ENCODE measurements around the gene E2F6. TPM values are rescaled to one million over a fixed set of nuclear protein-coding genes. Genes with fewer than 3 reads are reported as not detected.

The E2F6 gene
- polyA plus RNA-seq, 1 donor: 20.4 TPM

Other genes with a start within 250 kb of the E2F6 start
- 51.6 TPM for gene ROCK2, start 121.5 kb downstream of the E2F6 start, polyA plus RNA-seq (ENCODE audit: insufficient read length)
- 10.2 TPM for gene GREB1, start 67.9 kb upstream of the E2F6 start, polyA plus RNA-seq (ENCODE audit: insufficient read length)
- gene NTSR2, start 204.0 kb upstream of the E2F6 start, polyA plus RNA-seq (ENCODE audit: insufficient read length): not detected

Measured in forelimb muscle (tissue), 1 donor.